Measurements from ENCODE around the gene POU2F1. TPM values are rescaled to one million over a fixed set of nuclear protein-coding genes. Genes with fewer than 3 reads are reported as not detected.

The POU2F1 gene
- total RNA-seq, 2 donors from 2014 or later = 7.7 to 10.9 TPM

DNA sequence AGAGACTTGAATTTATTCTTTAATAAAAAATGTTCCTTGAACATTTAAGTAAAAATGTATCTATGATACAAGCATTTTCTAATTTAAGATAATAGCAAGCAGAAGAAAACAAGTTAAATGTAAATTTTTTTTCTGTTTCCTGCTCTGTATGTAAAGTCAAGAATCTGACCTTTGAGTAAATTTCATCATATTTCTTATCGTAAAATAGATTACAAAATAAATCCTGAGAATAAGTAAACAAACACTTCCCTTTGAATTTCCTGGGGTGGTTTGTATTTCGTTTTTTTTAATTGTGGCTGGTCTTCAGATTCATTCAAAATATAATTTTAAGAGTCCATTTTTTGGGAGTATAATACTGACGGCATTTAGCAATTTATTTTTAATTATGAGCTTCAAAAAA, 77.6 kb downstream of the POU2F1 start:
- no peak for DNase-seq (ENCODE audit: low spot score)
- no peak overlapping the region for H3K4me3 ChIP-seq
- no peak overlapping the region for H3K27ac ChIP-seq
- H3K27me3 ChIP-seq = no peaks in the 10 kb centered on the region
- H3K4me1 ChIP-seq = peaks cover 0 to 24% of the 10 kb centered on the region in 2 donors
- TF ChIP-seq CTCF (IDR thresholded peaks at IDR 0.05) = no peak
- no peaks in the 10 kb centered on the region for H3K9me3 ChIP-seq
- no peaks in the 10 kb centered on the region for H3K36me3 ChIP-seq

DNA sequence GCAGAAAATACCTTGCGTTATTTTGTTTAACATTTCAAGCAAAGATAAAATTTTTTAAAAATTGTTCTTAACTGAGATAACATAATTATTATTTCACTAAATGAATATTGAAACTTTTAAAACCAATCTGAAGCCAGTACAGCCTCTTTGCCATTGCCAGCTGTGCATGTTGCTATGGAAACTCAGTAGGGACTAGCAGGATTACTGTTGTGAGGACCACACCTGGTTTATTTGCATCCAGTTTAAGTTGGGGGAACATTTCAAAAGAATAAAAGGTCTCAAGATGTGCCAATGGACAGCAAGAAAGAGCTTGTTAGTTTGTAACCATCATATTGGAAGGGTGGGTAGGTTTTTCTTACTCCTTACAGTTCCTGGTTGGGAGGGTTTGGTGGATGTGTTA, 80.7 kb downstream of the POU2F1 start:
- peaks cover 0 to 28% of the 10 kb centered on the region in 2 donors for H3K4me1 ChIP-seq
- no peaks in the 10 kb centered on the region for H3K27me3 ChIP-seq
- DNase-seq (ENCODE audit: low spot score) = no peak
- no peak overlapping the region for H3K27ac ChIP-seq
- no peak for TF ChIP-seq CTCF (IDR thresholded peaks at IDR 0.05)
- no peaks in the 10 kb centered on the region for H3K9me3 ChIP-seq
- H3K4me3 ChIP-seq = no peak overlapping the region
- no peaks in the 10 kb centered on the region for H3K36me3 ChIP-seq

DNA sequence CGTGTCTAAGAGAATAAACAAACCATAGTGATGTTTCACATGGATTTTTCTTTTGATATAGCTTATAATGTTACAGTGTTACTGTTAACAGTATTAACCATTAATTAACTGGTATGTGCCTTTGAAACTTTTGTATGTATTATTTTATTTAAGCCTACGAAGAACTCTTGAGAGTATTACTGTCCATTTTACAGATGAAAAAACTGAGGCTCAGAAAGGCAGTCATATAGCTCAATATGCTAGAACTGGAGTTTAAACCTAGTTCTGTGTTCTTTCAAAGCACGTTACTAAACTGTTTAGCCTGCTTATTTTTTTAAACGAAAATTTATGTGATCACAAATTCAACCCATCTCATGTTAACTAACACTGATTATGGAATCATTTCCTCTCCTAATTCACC, 83.5 kb downstream of the POU2F1 start:
- no peak for DNase-seq (ENCODE audit: low spot score)
- Histone ChIP-seq H3K4me3 (no peak overlapping the region), H3K4me1 (peaks cover 0 to 9% of the 10 kb centered on the region in 2 donors), H3K36me3 (no peaks in the 10 kb centered on the region), H3K27me3 (no peaks in the 10 kb centered on the region), H3K27ac (no peak overlapping the region), H3K9me3 (no peaks in the 10 kb centered on the region)
- no peak for TF ChIP-seq CTCF (IDR thresholded peaks at IDR 0.05)

- no peaks in the 10 kb centered on the region for H3K27me3 ChIP-seq
- no peak for TF ChIP-seq CTCF (IDR thresholded peaks at IDR 0.05)
- no peak overlapping the region for H3K4me3 ChIP-seq
- H3K4me1 ChIP-seq = peaks cover 0 to 9% of the 10 kb centered on the region in 2 donors
- no peaks in the 10 kb centered on the region for H3K36me3 ChIP-seq
- no peak for DNase-seq (ENCODE audit: low spot score)
- H3K9me3 ChIP-seq = no peaks in the 10 kb centered on the region
- H3K27ac ChIP-seq = no peak overlapping the region
Measured at GRCh38 chr1:167305059-167305705, 84.5 kb downstream of the POU2F1 start.

GRCh38 chr1:167305706-167306277, 85.1 kb downstream of the POU2F1 start:
- Histone ChIP-seq H3K4me1 (peaks cover 0 to 9% of the 10 kb centered on the region in 2 donors), H3K4me3 (no peak overlapping the region), H3K27ac (no peak overlapping the region), H3K36me3 (no peaks in the 10 kb centered on the region), H3K27me3 (no peaks in the 10 kb centered on the region), H3K9me3 (no peaks in the 10 kb centered on the region)
- no peak for TF ChIP-seq CTCF (IDR thresholded peaks at IDR 0.05)
- DNase-seq (ENCODE audit: low spot score) = no peak

GRCh38 chr1:167310732-167311131, 90.0 kb downstream of the POU2F1 start:
- peaks cover 0 to 2% of the 10 kb centered on the region in 2 donors for H3K4me1 ChIP-seq
- no peak for DNase-seq (ENCODE audit: low spot score)
- no peaks in the 10 kb centered on the region for H3K36me3 ChIP-seq
- H3K27ac ChIP-seq = no peak overlapping the region
- no peak overlapping the region for H3K4me3 ChIP-seq
- no peak for TF ChIP-seq CTCF (IDR thresholded peaks at IDR 0.05)
- H3K9me3 ChIP-seq = no peaks in the 10 kb centered on the region
- H3K27me3 ChIP-seq = no peaks in the 10 kb centered on the region
